CMK (cell line): ENCODE data around the gene RAD51B.
A peak's percentile ranks its signal among the peaks of the same experiment; 100 is the strongest.

ENCODE experiments used
- DNase-seq: peaks from one replicate; pipeline ENCODE4 v3.0.0-alpha.2; 2010; ENCODE audit warnings: low read depth

RAD51B gene

DNA sequence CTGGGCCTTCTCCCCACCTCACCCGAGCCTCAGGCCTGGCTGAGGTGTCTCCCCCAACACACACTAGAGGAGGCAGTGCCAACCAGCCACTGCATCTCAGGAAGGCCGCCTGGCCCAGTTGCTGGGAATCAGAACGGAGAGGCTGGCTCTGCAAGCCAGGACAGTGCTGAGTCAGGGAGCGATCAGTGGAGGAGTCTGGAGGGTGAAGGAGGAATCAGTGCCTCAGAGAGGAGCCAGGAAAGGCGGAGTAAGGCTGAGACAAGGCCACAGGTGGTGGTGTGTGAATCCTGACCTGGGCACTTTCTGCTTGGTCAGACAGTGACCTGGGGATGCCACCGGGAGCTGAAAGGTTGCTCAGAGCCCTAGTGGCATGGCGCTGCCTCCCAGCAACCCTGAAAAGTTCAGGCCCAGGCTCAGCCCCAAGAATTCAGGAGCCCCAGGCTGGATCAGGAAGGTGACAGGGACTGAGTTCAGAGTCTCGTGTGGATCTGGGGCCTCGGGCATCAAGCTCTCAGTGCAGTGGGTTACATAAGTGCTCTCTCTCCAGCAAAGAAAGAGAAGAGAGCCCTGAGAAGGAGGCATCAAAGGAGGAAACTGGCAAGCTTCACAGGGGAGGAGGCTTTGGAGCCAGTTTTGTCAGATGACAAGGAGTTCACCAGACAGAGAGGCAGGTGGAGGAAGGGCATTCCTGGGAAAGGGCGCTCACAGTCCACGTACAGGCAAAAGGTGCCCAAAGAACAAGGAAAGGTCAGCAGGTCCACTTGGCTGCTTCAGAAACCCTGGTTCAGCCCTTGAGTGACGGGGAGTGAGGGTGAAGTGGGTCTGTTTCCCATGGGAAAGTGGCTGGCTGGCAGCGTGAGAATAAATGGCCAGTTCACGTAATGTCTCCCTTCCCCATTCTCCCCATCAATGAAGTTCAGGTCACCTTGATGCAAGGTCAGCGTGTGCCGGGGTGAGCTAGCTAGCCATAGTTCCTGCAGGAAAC, 885.4 kb downstream of the RAD51B start:
- no peak for DNase-seq

DNA sequence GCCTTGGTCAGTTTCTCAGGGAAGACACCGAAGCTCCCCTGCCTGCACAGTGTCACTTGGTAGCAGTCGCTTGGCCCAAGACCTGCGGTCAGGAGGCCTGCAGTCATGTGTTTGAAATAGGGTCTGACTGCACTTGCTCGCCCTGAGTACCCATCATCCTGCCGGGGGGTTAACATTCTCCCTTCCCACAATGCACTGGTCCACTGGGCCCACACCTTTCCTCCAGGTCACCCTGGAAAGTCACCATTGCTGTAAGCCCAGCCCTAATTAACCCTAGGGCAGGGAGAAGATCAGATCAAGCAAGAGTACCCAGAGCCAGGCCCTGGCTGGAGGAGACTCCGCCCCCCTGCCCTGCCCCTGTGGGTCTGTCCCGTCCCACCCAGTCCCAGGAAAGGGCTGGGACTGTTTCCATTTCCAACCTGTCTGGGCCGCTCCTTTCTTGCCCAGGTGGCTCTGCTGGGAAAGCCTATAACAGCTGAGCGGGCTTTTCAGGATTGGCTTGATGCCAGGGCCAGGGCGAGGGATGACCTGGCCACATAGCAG, 886.2 kb downstream of the RAD51B start:
- DNase-seq = no peak

DNA sequence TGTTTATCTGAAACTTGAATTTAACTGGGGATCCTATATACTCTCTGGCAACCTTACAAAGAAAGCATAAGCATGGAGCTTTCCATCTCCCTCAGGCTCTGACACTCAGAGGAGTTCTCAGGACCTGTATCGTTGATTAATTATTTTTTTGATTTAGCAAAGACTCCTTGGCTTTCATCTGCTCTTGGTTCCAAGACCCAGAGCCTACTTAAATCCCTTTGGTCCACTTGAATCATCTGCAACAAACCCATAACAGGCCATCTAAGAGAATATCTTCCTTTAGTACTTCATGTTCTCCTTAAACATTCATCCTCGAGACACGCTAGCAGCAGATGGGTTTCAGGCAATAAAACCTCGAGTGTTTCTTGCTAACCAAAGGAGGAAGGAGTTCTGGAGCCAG, 887.9 kb downstream of the RAD51B start:
- DNase-seq = no peak

DNA sequence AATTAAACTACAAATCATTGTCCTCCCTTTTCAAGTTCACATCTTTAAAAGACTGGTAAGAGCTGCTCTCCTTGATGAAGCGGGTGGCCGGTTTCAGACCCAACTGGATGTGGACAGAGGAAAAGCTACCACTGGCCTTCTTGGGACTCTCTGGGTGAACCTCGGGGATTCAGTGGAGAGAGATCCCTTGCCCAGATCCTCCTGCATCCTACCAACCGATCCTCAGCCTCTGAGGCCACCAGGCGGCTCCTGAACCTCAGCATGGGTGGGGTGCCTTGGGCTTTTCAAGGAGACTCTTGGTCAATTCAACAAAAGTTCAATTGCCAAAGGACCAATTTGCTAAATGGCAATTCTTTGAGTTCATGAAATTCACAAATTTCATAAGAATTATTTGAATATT, 888.8 kb downstream of the RAD51B start:
- no peak for DNase-seq

DNA sequence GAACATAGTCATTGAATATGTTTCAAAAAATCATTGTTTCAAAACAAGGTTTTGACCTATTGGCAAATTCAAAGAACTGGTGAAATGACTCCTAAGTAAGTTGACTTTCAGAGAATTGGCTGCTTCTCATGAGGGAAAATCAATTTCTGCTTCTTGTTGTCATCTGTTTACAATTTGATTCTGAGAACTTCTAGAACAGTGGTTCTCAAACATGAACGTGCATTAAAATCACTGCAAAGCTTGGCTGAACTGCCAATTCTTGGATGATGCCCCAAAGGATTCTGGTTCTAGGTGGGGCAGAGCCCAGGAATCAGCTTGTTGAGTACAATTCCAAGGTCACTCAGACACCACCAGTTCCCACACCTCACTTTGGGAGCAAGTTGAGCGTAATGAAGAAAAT, 889.4 kb downstream of the RAD51B start:
- no peak for DNase-seq

DNA sequence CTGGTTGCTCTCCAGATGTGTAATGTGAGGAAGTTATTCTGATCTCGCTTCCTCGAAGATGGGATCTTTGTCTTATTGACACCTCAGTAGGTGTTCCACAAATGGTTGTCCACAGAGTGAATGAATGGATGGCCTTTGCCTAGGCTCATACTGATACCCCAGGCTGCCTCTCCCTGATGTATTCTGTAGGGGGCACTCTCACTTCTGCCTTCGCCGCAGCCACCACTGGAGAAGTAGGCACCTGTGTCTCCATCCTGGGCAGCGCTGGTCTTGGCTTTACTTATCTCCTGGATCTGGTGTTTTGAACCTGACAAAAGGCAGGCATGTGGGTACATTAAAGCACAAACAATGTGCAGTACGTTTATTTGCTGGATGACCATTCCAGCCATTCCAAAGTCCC, 891.2 kb downstream of the RAD51B start:
- no peak for DNase-seq

DNA sequence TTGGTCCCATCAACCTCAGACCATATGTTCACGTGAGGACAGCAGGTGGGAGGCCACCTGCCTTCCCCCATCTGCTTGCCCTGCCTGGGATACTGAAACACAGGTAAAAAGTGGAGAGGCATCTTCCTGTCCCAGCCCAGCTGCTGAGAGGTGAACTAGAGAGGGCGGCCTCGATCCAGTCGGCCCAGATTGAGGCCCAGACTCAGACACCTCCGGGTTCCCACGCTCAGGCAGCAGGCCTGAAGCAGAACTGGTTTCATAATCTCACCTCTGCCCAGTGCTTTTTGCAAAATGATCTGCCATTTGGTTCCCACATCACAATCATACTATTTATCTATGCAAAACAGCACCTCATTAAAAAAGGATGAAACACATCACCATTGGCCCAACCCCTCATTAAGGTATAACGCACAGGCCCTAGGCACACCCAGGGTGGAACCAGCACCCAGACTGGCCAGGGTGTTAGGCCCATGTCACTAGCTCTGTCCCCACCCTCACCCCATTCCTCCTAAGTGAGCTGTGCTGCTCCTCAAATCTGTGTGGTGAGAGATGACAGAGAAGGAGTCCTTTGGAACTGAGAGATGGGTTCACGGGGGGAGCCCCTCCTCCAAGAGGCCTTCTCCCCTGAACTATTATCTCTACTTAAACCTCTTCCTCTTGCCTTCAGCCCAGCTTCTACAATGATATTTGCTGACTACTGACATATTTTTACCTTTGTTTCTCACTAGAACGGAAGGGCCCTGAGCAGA, 892.2 kb downstream of the RAD51B start:
- DNase-seq = no peak

DNA sequence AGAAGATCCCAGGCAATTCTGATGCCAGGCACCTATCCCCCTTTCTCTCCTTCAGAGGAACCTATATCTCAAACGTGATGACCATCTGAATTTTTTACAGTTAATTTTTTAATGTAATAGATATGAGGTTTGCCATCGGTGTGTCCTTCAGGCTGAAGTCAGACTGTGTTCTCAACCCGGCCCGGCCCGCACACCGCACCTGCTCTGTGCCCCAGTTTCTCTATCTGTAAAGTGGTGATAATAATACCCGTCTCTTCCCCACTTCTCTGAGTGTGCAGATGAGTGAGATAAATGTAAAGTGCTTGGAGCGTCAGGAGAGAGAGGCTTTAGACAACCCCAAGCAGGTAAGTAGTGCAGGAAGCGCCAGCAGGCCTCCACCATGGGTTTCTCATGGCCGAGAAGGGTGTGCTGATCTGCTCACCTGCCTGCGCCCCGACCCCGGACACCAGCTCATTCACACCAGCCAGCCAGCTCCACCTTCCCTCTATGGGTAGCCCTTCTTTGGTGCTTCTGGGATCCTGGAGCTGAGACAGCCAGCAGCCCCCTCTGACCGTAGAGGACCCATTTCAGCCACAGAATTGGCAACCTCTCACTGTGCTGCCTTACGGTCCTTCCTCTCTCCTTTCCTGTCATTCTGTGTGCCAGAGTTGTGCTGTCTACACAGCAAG, 893.3 kb downstream of the RAD51B start:
- no peak for DNase-seq

DNA sequence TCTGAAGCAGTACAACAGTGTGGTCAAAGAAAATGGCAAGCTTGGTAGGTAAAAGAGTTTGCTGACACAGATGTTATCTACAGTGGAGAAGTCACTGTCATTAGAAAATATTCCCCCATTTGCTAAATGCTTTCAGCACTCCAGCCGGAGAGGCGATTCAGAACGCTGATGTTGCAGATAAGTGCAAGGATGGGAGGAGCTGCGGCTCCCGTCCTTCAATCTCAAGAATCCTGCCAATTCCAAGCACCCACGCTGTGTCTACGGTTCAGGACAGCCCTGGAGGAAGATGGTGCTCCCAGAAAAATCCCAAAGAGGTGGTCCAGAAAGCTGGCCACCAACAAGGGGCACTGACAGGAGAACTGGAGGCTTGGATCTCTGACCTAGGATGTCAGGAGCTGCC, 894.2 kb downstream of the RAD51B start:
- no peak for DNase-seq

DNA sequence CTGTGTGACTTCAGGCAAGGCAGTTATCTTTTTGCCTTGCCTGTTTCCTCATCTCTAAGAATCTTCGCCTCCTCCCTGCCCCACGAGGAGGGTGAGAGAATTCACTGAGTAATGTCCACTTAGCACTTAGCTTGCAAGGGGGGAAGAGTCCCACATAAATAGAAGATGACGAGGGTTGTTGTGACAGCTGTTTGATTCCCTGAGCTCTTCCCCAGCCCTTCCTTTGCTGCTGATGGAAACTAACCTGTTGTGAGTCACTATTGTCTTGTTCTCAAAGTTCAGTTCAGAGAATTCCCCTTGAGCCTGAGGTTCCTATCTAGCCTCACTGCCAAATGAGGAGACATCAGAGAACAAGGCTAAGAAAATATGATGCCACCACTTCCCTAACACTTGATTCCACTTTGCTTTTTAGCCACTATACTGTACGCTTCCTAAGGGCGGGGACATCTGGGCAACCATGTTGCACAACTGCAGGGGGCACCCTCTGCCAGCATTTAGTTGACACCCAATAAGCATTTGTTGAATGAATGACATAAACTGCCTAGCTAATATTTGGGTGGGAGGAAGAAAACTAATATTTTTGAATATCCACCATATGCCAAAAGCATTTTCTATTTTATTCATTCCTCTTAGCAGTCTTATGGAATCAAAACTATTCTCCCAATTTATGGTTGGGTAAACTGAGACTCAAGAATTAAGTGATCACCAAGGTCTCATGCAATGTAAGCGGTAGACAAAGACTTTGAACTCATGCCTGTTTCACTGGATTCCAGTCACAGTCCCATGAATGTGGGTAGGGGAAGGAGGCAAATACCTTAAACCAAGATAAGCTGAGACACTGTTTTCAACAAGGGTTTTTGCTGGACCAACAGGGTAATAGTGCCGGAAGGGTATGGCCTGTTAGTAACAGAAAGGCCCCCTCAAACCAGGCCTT, 895.7 kb downstream of the RAD51B start:
- no peak for DNase-seq

DNA sequence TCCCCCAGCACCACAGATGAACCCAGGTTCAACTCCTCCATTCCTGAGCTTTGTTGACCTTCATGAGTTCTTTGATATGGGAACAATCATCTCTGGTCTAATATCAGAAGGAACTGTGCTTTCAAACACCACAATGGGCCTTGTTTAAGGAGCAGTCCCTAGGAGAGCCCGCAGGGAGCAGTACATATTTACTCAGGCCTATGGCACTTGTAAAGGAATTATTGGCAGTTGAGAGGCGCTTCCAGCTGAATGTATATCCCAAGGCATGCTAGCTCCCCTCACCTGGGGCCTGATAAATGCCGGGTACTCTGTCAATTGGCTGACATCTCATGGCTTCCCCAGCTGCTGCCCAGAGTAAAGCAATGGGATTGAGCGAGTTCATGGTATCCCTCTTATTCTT, 897.1 kb downstream of the RAD51B start:
- DNase-seq = no peak

DNA sequence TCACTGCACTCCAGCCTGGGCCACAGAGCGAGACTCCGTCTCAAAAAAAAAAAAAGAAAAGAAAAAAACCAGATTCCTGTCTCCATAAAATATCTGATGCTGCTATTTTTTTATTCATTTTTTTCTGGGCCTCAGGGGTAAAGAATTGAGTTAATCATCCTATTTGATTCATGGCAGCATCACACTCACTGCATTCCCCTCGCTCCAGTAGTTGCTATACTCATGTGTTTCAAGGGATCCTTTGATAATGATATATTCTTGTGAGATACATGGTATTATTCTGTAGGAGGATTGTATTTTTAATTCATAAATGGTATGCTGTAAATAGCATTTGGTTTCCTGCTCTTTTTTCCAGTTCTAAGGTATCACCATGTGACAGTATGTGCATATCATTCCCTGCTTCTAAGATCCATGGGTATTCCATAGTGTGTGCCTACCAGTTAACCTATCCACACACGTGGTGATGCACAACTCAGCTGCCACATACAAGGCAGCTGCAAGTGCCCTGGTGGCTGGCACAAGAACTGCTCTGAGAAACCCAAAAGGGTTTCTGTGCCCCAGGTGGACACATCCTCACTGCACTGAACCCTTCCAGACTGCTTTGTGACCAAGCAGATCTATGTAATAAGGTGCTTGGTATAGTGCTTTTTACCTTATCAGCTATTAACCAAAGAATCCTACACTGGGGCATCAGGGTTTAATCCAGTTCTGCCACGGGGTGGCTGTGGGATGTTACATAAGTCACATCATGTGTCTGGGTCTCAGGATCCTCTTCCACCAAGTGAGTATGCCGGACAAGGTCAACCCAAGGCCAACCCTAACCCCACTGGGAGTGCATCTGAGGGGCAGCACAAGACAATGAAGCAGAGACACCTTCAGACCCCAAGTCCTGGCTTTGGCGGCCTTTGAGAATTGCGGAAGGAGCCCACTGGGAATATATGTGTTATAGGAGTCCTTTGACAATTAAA, 898.7 kb downstream of the RAD51B start:
- no peak for DNase-seq

DNA sequence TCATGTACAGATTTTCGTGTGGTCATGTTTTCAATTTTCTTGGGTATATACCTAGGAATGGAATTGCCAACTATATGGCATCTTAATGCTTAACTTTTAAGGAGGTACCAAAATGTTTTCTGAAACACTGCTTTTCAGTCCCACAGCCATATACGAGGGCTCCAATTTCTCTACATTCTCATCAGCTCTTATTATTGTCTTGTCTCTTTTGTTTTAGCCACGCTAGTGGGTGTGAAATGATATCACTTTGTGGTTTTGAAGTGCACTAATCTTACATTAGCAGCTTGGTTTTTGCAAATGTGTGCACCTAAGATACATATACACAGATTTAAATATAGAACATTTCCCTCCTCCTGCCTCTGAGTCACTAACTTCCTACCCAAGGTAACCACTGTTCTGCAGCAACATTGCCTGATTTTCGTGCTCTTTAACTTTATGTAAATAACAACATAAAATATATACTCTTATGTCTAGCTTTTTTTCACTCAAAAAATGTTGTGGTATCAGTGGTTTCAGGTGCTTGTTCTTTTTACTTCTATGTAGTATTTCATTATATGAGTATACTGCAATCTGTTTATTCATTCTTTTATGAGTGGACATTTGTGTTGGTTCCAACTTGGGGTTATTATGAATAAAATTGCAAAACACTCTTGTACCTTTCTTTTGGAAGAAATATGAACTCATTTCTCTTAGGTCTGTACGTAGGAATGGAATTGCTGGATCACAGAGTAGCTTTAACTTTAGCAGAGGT, 900.2 kb downstream of the RAD51B start:
- DNase-seq = peak; percentile 59

DNA sequence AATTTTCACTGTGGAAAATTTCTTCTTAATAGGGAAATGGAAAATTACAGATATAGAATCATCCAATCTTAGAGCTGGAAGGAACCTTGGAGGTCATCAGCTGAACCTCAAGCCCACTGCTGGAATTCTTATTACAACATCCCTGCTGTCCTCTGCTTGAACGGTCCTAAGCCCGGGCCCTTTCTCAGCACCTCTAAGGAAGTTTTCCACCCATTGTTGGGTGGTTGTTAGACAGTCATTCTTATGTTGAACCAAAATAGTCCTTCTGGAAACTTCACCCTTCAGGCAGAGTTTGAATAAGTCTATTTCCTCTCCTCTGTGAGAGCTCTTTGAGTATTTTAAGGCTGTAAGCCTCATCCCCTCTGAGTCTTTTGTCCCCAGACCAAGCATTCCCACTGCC, 902.6 kb downstream of the RAD51B start:
- DNase-seq = no peak

DNA sequence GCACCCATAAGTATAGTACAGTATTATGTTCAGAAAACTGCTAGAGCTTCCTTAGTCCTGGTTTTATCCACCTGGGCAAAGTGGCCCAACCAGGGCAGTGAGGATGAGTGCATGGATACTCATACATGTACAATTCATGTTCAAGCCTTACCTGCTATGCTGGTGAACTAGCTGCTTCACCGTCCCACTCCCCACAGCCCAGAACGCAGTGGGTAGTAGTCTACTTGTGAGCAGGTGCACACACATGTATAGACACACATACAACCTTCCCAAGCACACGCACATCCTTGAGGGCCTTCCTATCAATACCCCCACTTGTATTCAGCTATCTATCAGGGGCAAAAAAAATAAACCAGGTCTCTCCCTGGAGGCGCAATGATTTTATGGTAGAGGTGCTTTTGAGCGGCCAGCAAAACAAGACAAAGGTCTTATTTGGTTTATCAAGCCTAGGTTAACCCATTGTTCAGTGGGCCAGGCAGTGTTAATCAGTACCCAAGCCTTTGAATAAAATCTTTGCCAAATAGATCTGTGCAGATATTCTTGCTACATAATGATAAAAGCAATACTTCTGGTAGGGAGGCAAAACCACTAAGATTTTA, 903.5 kb downstream of the RAD51B start:
- no peak for DNase-seq

DNA sequence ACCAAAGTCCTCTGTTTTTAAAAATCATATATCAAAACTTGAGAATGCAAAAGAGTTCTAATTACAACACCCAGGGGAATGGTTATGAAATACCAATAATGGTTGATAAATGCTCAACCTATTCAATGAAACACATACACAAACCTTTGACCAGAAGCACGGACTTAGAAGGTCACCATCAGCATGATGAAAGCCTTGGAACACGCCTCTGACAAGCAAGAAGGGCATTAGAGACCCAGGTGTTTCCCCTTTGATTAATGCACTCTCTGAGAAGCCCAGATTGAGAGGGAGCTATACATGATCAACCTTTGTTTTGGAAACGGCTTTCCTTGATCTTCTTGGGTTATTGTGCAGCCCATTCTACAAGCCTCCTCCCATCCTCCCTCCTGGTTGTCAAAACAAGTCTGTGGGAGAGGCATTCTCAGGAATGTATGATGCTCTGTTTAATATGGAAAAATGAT, 904.3 kb downstream of the RAD51B start:
- no peak for DNase-seq

DNA sequence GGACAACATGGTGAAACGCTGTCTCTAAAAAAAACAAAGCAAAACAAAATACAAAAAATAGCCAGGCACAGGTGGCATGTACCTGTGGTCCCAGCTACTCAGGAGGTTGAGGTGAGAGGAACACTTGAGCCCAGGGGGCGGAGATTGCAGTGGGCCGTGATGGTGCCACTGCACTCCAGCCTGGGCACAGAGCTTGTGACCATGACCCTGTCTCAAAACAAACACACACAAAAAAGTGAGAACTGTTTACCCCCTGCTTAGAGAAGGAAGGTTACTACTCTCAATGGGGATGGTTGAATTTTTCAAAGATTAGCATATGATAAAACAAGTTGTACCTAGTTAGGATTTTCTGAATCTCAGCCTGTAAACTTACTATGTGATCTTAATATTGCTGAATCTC, 905.3 kb downstream of the RAD51B start:
- no peak for DNase-seq

DNA sequence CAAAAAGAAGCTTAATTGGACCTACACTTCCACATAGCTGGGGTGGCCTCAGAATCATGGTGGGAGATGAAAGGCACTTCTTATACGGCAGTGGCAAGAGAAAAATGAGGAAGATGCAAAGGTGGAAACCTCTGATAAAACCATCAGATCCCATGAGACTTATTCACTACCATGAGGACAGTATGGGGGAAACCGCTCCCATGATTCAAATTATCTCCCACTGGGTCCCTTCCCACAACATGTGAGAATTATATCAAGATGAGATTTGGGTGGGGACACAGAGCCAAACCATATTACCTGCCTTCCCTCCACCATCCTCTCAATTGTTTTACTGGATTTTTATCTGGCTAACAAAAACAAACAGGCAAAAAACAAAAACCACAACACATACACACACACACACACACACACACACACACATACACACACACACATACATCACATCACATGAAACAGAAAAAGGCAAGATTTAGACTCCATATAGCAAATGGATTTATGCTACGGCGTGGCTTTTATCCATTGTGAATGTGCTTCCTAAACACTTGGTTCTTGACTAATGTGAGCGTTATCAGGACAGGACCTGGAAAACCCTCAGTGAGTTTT, 906.6 kb downstream of the RAD51B start:
- no peak for DNase-seq
